Breast epithelium (tissue), 3 donors: ENCODE measurements around the gene SPG11.

Experiments used
- CTCF ChIP-seq, 3 donors: fragments of 450-650 bp; IDR thresholded peaks; one replicate each; pipeline ENCODE4 v1.5.1; 2016 to 2017; ENCODE audit warnings: antibody characterized with exemption in 3 of 3, mild to moderate bottlenecking in 3 of 3, moderate library complexity in 3 of 3
- POLR2A ChIP-seq: fragments of 450-650 bp; IDR thresholded peaks from one replicate; pipeline ENCODE4 v1.6.1; 2016; ENCODE audit warnings: antibody characterized with exemption, mild to moderate bottlenecking, moderate library complexity
- POLR2AphosphoS5 ChIP-seq, 3 donors: sonication (generic); formaldehyde crosslinking; IDR thresholded peaks; one replicate each; pipeline ENCODE4 v1.6.1; 2017; ENCODE audit warnings: antibody characterized with exemption in 3 of 3

- TF ChIP-seq CTCF (IDR thresholded peaks at IDR 0.05) (no peak), POLR2A (no peak), POLR2AphosphoS5 (IDR thresholded peaks at IDR 0.05) (no peak)
Measured at GRCh38 chr15:44706401-44706800, 42.9 kb upstream of the SPG11 start.
